GM13976 (cell line): ENCODE measurements around the gene LEFTY2.

Experiments
- DNase-seq: peaks from one replicate; pipeline ENCODE4 v3.0.0; 2012; ENCODE audit warnings: low spot score
- CTCF ChIP-seq: IDR thresholded peaks from 2 replicates; pipeline ENCODE4 v1.5.1; 2012; ENCODE audit warnings: borderline replicate concordance, mild to moderate bottlenecking; ENCODE audit not compliant: insufficient read depth; ENCODE audit errors: extremely low read depth, missing control alignments, control extremely low read depth
- in situ Hi-C: fragments of 300-500 bp; cut with MboI; formaldehyde crosslinking; loops from one replicate; pipeline ENCODE4 v1.12.0; 2022; ENCODE audit warnings: low sequenced_read_pairs, mixed read lengths, inconsistent platforms; ENCODE audit not compliant: unreplicated experiment

The LEFTY2 gene

GRCh38 chr1:225908773-225909172, 32.2 kb downstream of the LEFTY2 start:
- in situ Hi-C loops: no loop called here
- no peak for TF ChIP-seq CTCF
- DNase-seq: no peak

DNA sequence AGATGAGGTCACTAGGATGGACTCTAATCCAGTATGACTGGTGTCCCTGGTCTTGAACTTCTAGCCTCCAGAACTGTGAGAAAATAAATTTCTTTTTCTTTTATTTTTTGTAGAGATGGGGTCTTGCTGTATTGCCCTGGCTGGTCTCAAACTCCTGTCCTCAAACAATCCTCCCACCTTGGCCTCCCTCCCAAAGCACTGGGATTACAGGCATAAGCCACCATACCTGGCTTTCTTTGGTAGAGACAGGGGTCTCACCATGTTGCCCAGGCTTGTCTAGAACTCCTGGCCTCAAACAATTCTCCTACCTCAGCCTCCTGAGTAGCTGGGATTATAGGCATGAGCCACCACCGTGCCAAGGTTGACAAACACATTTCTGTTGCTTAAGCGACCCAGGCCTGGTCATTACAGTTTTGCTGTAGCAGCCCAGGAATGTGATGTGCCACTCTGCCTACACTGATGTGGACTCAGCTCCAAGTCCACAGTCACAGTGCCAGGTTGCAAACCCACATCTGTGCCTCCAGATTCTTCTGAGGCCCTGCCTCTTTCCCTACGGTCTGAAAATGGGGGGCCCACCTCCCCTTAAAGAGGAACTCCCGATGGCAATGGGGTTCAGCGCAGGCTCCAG, 32.9 kb downstream of the LEFTY2 start:
- in situ Hi-C loops: no loop called here
- no peak for TF ChIP-seq CTCF
- no peak for DNase-seq

- in situ Hi-C loops: no loop called here
- TF ChIP-seq CTCF: no peak
- DNase-seq: no peak
These were observed 33.7 kb downstream of the LEFTY2 start for GRCh38 chr1:225907341-225907740.

DNA sequence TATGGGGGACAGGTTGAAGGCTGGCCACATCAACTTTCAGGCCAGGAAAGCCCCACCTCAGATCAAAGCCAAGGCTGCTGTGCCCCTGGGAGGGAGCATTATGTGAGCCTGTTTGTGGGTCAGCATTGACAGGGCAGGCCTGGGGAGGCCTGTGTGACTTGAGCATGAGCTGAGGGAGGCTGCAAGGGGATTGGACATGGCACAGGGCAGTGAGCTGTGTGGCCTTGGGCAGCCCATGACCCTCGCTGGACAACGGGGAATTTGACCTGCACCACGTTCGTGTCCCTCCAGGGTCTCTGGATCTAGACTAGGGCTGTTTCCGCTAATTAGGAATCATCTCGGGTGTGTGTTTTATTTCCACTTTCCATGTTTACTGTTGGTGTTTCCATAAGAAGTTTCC, 34.6 kb downstream of the LEFTY2 start:
- TF ChIP-seq CTCF: no peak
- no peak for DNase-seq
- in situ Hi-C loops: no loop called here

DNA sequence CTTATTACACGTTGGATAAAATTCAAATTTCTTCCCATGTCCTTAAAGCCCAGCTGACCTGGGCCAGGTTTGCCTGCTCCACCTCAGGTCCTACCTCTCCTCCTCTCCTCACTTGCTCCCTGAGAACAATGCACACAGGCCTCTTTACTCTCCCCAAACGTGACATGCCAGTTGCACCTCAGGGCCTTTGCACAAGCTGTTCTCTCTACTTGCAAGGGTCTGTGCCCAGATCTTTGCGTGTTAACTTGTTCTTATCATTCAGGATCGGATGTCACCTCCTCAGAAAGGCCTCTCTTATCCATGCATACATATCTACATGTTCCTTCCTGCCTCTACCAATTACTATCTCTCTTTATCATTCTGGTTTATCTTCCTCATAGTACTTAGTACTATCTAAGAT, 37.4 kb downstream of the LEFTY2 start:
- in situ Hi-C loops: no loop called here
- DNase-seq: no peak
- no peak for TF ChIP-seq CTCF

DNA sequence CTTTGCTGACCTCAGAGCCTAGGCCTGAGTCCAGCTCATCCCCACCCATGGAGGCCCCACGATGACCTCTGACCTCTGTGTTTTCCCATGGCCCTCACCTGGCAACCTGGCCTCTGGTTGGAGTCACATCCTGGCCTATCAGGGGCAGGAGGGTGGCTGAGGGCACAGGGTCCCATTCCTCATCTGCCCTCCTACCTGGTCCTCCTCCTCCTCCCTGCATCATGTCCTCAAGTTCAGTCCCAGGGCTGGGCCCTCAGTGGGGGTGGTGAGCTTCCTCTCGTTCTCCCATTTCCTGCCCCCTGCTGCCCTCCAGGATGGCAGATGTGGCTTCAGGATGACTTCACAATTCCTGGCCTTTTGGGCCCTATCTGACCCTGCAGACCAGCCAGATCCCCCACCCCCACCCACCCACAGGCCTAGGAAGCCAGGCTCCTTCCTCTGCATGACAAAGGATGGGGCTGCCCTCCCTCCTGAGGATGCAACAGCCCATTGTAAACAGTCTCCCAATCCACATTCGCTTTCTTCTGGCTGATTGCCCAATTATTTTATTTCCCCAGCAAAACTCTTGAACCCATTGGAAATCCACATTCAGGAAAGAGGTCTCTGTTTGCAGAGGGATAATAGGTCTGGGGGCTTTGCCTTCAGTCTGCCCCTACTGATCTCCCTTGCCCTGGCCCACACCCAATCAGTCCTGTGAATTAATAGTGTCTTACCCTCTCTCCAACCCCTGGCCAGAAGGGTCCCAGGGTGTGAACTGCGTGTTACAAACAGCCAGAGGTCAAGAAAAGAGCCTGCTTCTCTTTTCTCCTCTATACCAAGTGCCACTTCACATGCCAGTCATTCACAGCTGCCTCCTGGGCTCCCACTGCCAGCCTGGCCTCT, 41.7 kb downstream of the LEFTY2 start:
- no peak for TF ChIP-seq CTCF
- DNase-seq: no peak
- in situ Hi-C loops: no loop called here
